ENCODE measurements around the gene TCF7. TPM values are rescaled to one million over a fixed set of nuclear protein-coding genes. Genes with fewer than 3 reads are reported as not detected.

The TCF7 gene
- total and polyA plus RNA-seq, 5 donors from 2014 or later = 55.4 to 234 (median 98.3) TPM

DNA sequence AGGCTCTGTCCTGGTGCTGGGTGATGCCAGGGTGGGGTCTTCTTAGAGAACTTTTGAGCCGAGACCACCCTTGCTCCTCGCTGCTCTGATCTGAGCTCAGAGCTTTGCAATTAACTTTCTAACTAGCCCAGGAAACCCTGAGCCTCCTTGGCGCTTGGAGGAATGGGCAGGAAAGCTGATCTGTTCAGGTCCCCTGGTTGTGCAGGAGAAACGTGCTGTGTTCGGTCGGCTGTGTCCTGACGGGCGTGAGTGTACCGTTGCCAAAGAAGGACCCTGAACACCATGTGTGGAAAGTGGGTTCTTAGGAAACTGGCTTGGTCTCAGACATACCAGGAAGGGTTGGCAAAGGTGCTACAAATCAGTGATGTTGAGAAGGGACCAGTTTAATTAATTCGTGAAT, 1.8 kb downstream of the TCF7 start:
- peaks cover 87% of the 10 kb centered on the region for H3K4me1 ChIP-seq (ENCODE audit: control insufficient read depth, insufficient read depth, low read length, poor library complexity, severe bottlenecking)
- Mint-ChIP-seq H3K36me3 (peaks cover 49% of the 10 kb centered on the region), H3K4me3 (peak overlapping the region; percentile 83 to 97 (median 92)), H3K27ac (peak overlapping the region; percentile 83 to 100 (median 91)), H3K4me1 (peaks cover 4 to 77% (median 50%) of the 10 kb centered on the region in 4 donors), H3K27me3 (peaks cover 28% of the 10 kb centered on the region), H3K9me3 (peaks cover 0 to 2% (median 0%) of the 10 kb centered on the region in 7 donors)
- peaks cover 44% of the 10 kb centered on the region for H3K36me3 ChIP-seq (ENCODE audit: control insufficient read depth, insufficient read depth, low read length)
- no peak for ATAC-seq (ENCODE audit: low read depth in 2 of 2)
- H3K9me3 ChIP-seq (ENCODE audit: control insufficient read depth in 2 of 2, low read length in 2 of 2) = no peaks in the 10 kb centered on the region
- H3K27ac ChIP-seq (ENCODE audit: insufficient read depth, low read length, poor library complexity, severe bottlenecking) = peak overlapping the region; percentile 72
- DNase-seq = no peak
- H3K4me3 ChIP-seq (ENCODE audit: low read depth, low read length) = peak overlapping the region; percentile 94
- H3K27me3 ChIP-seq (ENCODE audit: control insufficient read depth, insufficient read depth, low read length) = peaks cover 2% of the 10 kb centered on the region

GRCh38 chr5:134116789-134117761, 2.6 kb downstream of the TCF7 start:
- Histone ChIP-seq H3K27me3 (ENCODE audit: control insufficient read depth, insufficient read depth, low read length) (peaks cover 2% of the 10 kb centered on the region), H3K4me3 (ENCODE audit: low read depth, low read length) (peak overlapping the region; percentile 94), H3K4me1 (ENCODE audit: control insufficient read depth, insufficient read depth, low read length, poor library complexity, severe bottlenecking) (peaks cover 87% of the 10 kb centered on the region), H3K9me3 (ENCODE audit: control insufficient read depth in 2 of 2, low read length in 2 of 2) (no peaks in the 10 kb centered on the region), H3K27ac (ENCODE audit: insufficient read depth, low read length, poor library complexity, severe bottlenecking) (peak overlapping the region; percentile 50), H3K36me3 (ENCODE audit: control insufficient read depth, insufficient read depth, low read length) (peaks cover 44% of the 10 kb centered on the region)
- H3K4me3 Mint-ChIP-seq = peak overlapping the region; percentile 83 to 97 (median 92)
- H3K27me3 Mint-ChIP-seq = peaks cover 28% of the 10 kb centered on the region
- no peak for ATAC-seq (ENCODE audit: low read depth in 2 of 2)
- H3K4me1 Mint-ChIP-seq = peaks cover 4 to 77% (median 48%) of the 10 kb centered on the region in 4 donors
- peaks cover 0 to 2% (median 0%) of the 10 kb centered on the region in 7 donors for H3K9me3 Mint-ChIP-seq
- no peak for DNase-seq
- H3K36me3 Mint-ChIP-seq = peaks cover 54% of the 10 kb centered on the region
- H3K27ac Mint-ChIP-seq = peak overlapping the region; percentile 83 to 100 (median 91)

GRCh38 chr5:134118212-134118835, 3.8 kb downstream of the TCF7 start:
- Mint-ChIP-seq H3K4me3 (peak overlapping the region; percentile 83 to 97 (median 92)), H3K27me3 (peaks cover 29% of the 10 kb centered on the region), H3K27ac (peak overlapping the region; percentile 87 to 100 (median 93)), H3K36me3 (peaks cover 60% of the 10 kb centered on the region), H3K4me1 (peaks cover 4 to 80% (median 52%) of the 10 kb centered on the region in 4 donors), H3K9me3 (peaks cover 0 to 2% (median 0%) of the 10 kb centered on the region in 7 donors)
- H3K9me3 ChIP-seq (ENCODE audit: control insufficient read depth in 2 of 2, low read length in 2 of 2) = no peaks in the 10 kb centered on the region
- peaks cover 44% of the 10 kb centered on the region for H3K36me3 ChIP-seq (ENCODE audit: control insufficient read depth, insufficient read depth, low read length)
- no peaks in the 10 kb centered on the region for H3K27me3 ChIP-seq (ENCODE audit: control insufficient read depth, insufficient read depth, low read length)
- peaks cover 89% of the 10 kb centered on the region for H3K4me1 ChIP-seq (ENCODE audit: control insufficient read depth, insufficient read depth, low read length, poor library complexity, severe bottlenecking)
- peak overlapping the region; percentile 42 for H3K27ac ChIP-seq (ENCODE audit: insufficient read depth, low read length, poor library complexity, severe bottlenecking)
- H3K4me3 ChIP-seq (ENCODE audit: low read depth, low read length) = peak overlapping the region; percentile 94
- no peak for DNase-seq
- no peak for ATAC-seq (ENCODE audit: low read depth in 2 of 2)

DNA sequence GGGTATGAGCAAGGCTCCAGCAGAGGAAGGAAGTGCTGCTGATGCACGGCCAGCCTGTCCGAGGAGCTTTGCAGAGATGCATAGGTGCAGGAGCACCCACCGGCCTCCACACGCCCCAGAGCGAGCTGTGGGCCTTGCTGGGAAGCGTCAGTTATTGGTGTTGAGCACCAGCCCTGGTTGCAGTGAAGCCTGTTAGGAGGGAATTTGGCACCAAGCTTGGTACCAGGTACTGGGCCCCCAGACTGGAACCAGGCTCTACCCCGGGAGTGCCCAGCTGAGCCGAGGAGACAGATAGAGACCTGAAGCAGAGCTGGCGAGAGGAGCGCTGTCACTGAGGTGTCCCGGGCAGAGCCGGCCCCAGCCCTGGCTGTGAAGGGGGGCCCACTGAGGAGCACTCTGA, 5.2 kb downstream of the TCF7 start:
- Mint-ChIP-seq H3K4me1 (peaks cover 4 to 83% (median 51%) of the 10 kb centered on the region in 4 donors), H3K4me3 (peak overlapping the region; percentile 83 to 97 (median 92)), H3K36me3 (peaks cover 64% of the 10 kb centered on the region), H3K27me3 (peaks cover 24% of the 10 kb centered on the region), H3K9me3 (peaks cover 0 to 2% (median 0%) of the 10 kb centered on the region in 7 donors), H3K27ac (peak overlapping the region; percentile 87 to 100 (median 93))
- Histone ChIP-seq H3K27ac (ENCODE audit: insufficient read depth, low read length, poor library complexity, severe bottlenecking) (no peak overlapping the region), H3K4me3 (ENCODE audit: low read depth, low read length) (peak overlapping the region; percentile 94), H3K36me3 (ENCODE audit: control insufficient read depth, insufficient read depth, low read length) (peaks cover 44% of the 10 kb centered on the region), H3K27me3 (ENCODE audit: control insufficient read depth, insufficient read depth, low read length) (no peaks in the 10 kb centered on the region), H3K4me1 (ENCODE audit: control insufficient read depth, insufficient read depth, low read length, poor library complexity, severe bottlenecking) (peaks cover 92% of the 10 kb centered on the region), H3K9me3 (ENCODE audit: control insufficient read depth in 2 of 2, low read length in 2 of 2) (no peaks in the 10 kb centered on the region)
- ATAC-seq (ENCODE audit: low read depth in 2 of 2) (no peak), DNase-seq (no peak)

GRCh38 chr5:134120386-134121138, 6.1 kb downstream of the TCF7 start:
- Histone ChIP-seq H3K27ac (ENCODE audit: insufficient read depth, low read length, poor library complexity, severe bottlenecking) (peak overlapping the region; percentile 49), H3K27me3 (ENCODE audit: control insufficient read depth, insufficient read depth, low read length) (no peaks in the 10 kb centered on the region), H3K9me3 (ENCODE audit: control insufficient read depth in 2 of 2, low read length in 2 of 2) (no peaks in the 10 kb centered on the region), H3K36me3 (ENCODE audit: control insufficient read depth, insufficient read depth, low read length) (peaks cover 44% of the 10 kb centered on the region), H3K4me1 (ENCODE audit: control insufficient read depth, insufficient read depth, low read length, poor library complexity, severe bottlenecking) (peaks cover 99% of the 10 kb centered on the region), H3K4me3 (ENCODE audit: low read depth, low read length) (peak overlapping the region; percentile 94)
- H3K9me3 Mint-ChIP-seq = peaks cover 0 to 2% (median 0%) of the 10 kb centered on the region in 7 donors
- ATAC-seq (ENCODE audit: low read depth in 2 of 2) (no peak), DNase-seq (no peak)
- peaks cover 67% of the 10 kb centered on the region for H3K36me3 Mint-ChIP-seq
- H3K27me3 Mint-ChIP-seq = peaks cover 24% of the 10 kb centered on the region
- peaks cover 4 to 92% (median 52%) of the 10 kb centered on the region in 4 donors for H3K4me1 Mint-ChIP-seq
- H3K27ac Mint-ChIP-seq = peak overlapping the region; percentile 92 to 100 (median 93)
- H3K4me3 Mint-ChIP-seq = peak overlapping the region; percentile 90 to 97 (median 92)

GRCh38 chr5:134122530-134122929, 8.0 kb downstream of the TCF7 start:
- H3K9me3 Mint-ChIP-seq = peaks cover 0 to 2% (median 0%) of the 10 kb centered on the region in 7 donors
- no peaks in the 10 kb centered on the region for H3K9me3 ChIP-seq (ENCODE audit: control insufficient read depth in 2 of 2, low read length in 2 of 2)
- H3K4me1 ChIP-seq (ENCODE audit: control insufficient read depth, insufficient read depth, low read length, poor library complexity, severe bottlenecking) = peaks cover 100% of the 10 kb centered on the region
- H3K36me3 ChIP-seq (ENCODE audit: control insufficient read depth, insufficient read depth, low read length) = peaks cover 32% of the 10 kb centered on the region
- peak overlapping the region; percentile 51 to 97 (median 92) for H3K4me3 Mint-ChIP-seq
- peaks cover 4 to 94% (median 57%) of the 10 kb centered on the region in 4 donors for H3K4me1 Mint-ChIP-seq
- H3K27me3 Mint-ChIP-seq = peaks cover 21% of the 10 kb centered on the region
- DNase-seq (peak; percentile 35 to 87 (median 70)), ATAC-seq (ENCODE audit: low read depth in 2 of 2) (peak; percentile 80 to 83)
- peak overlapping the region; percentile 90 to 96 (median 92) for H3K27ac Mint-ChIP-seq
- H3K27ac ChIP-seq (ENCODE audit: insufficient read depth, low read length, poor library complexity, severe bottlenecking) = peak overlapping the region; percentile 64
- peaks cover 58% of the 10 kb centered on the region for H3K36me3 Mint-ChIP-seq
- no peaks in the 10 kb centered on the region for H3K27me3 ChIP-seq (ENCODE audit: control insufficient read depth, insufficient read depth, low read length)
- peak overlapping the region; percentile 61 for H3K4me3 ChIP-seq (ENCODE audit: low read depth, low read length)

DNA sequence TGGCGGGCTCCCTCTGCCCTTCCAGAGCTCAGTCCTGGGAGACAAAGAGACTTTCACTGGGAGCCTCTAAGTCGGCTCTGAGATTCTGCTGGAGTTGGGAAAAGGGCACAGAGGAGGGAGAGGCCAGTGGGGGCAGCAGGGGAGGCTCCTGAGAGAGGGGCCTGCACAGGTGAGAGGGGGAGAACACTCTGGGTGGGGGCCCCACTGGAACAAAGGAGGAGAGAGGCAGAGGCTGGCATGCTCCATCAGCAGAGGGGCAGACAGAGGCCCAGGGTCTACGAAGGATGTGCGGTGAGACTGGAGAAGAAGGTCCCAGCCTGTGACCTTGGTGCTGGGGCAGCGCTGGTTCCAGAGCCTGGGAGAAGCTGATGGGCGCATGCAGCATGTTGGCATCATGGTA, 8.9 kb downstream of the TCF7 start:
- peak overlapping the region; percentile 53 for H3K27ac ChIP-seq (ENCODE audit: insufficient read depth, low read length, poor library complexity, severe bottlenecking)
- ATAC-seq (ENCODE audit: low read depth in 2 of 2) (no peak), DNase-seq (no peak)
- H3K27me3 ChIP-seq (ENCODE audit: control insufficient read depth, insufficient read depth, low read length) = no peaks in the 10 kb centered on the region
- H3K4me3 Mint-ChIP-seq = peak overlapping the region; percentile 51 to 97 (median 92)
- no peaks in the 10 kb centered on the region for H3K9me3 Mint-ChIP-seq
- peak overlapping the region; percentile 61 for H3K4me3 ChIP-seq (ENCODE audit: low read depth, low read length)
- peak overlapping the region; percentile 86 to 96 (median 90) for H3K27ac Mint-ChIP-seq
- H3K4me1 ChIP-seq (ENCODE audit: control insufficient read depth, insufficient read depth, low read length, poor library complexity, severe bottlenecking) = peaks cover 100% of the 10 kb centered on the region
- peaks cover 0 to 97% (median 59%) of the 10 kb centered on the region in 4 donors for H3K4me1 Mint-ChIP-seq
- no peaks in the 10 kb centered on the region for H3K9me3 ChIP-seq (ENCODE audit: control insufficient read depth in 2 of 2, low read length in 2 of 2)
- peaks cover 25% of the 10 kb centered on the region for H3K36me3 ChIP-seq (ENCODE audit: control insufficient read depth, insufficient read depth, low read length)
- H3K27me3 Mint-ChIP-seq = peaks cover 14% of the 10 kb centered on the region
- H3K36me3 Mint-ChIP-seq = peaks cover 51% of the 10 kb centered on the region
